ENCODE results near the gene STPG1.

The STPG1 gene

GRCh38 chr1:24414775-24415333, 1.3 kb upstream of the STPG1 start:
- Histone ChIP-seq H2AFZ (ENCODE audit: low read depth, low read length) (peak overlapping the region; percentile 57), H3K36me3 (ENCODE audit: insufficient read depth, low read length) (peaks cover 8% of the 10 kb centered on the region; the same call in 1 of the 2 replicates), H3K79me2 (ENCODE audit: insufficient read depth, low read length) (peaks cover 3% of the 10 kb centered on the region; the same call in 1 of the 2 replicates), H3K4me1 (ENCODE audit: insufficient read depth, low read length) (peaks cover 25% of the 10 kb centered on the region), H3K27ac (ENCODE audit: low read length) (no peak overlapping the region), H3K4me3 (ENCODE audit: low read depth in 1 of 2, low read length in 2 of 2) (peak overlapping the region in 1 of 2 experiments; percentile 91; a peak in 1 of 4 replicates), H3K27me3 (ENCODE audit: insufficient read depth, low read length, poor library complexity) (peaks cover 22% of the 10 kb centered on the region), H4K20me1 (ENCODE audit: insufficient read depth, low read length) (no peaks in the 10 kb centered on the region), H3K9me3 (ENCODE audit: insufficient read depth, low read length, severe bottlenecking) (no peaks in the 10 kb centered on the region), H3K4me2 (ENCODE audit: insufficient read depth, low read length) (peak overlapping the region; percentile 96), H3K9ac (ENCODE audit: low read depth, low read length) (no peak overlapping the region)
- DNase-seq (no peak), ATAC-seq (ENCODE audit: insufficient read depth, low read depth) (no peak)
- no peak for TF ChIP-seq CTCF (IDR thresholded peaks at IDR 0.05; ENCODE audit: borderline replicate concordance, extremely low read depth, low read length, poor library complexity, severe bottlenecking)
- TF ChIP-seq EZH2 (IDR thresholded peaks at IDR 0.05; ENCODE audit: borderline replicate concordance, low read depth, low read length, severe bottlenecking), result no peak

GRCh38 chr1:24412408-24412807, 1.2 kb downstream of the STPG1 start:
- H3K27ac ChIP-seq (ENCODE audit: low read length), result no peak overlapping the region
- DNase-seq (no peak), ATAC-seq (ENCODE audit: insufficient read depth, low read depth) (no peak)
- H2AFZ ChIP-seq (ENCODE audit: low read depth, low read length), result no peak overlapping the region
- no peak overlapping the region for H3K4me2 ChIP-seq (ENCODE audit: insufficient read depth, low read length)
- no peaks in the 10 kb centered on the region for H3K36me3 ChIP-seq (ENCODE audit: insufficient read depth, low read length)
- H4K20me1 ChIP-seq (ENCODE audit: insufficient read depth, low read length), result no peaks in the 10 kb centered on the region
- no peak overlapping the region for H3K4me3 ChIP-seq (ENCODE audit: low read depth in 1 of 2, low read length in 2 of 2)
- no peak overlapping the region for H3K9ac ChIP-seq (ENCODE audit: low read depth, low read length)
- peaks cover 21% of the 10 kb centered on the region for H3K4me1 ChIP-seq (ENCODE audit: insufficient read depth, low read length)
- peaks cover 22% of the 10 kb centered on the region for H3K27me3 ChIP-seq (ENCODE audit: insufficient read depth, low read length, poor library complexity)
- no peaks in the 10 kb centered on the region for H3K79me2 ChIP-seq (ENCODE audit: insufficient read depth, low read length)
- peaks cover 5% of the 10 kb centered on the region for H3K9me3 ChIP-seq (ENCODE audit: insufficient read depth, low read length, severe bottlenecking)
- TF ChIP-seq EZH2 (IDR thresholded peaks at IDR 0.05; ENCODE audit: borderline replicate concordance, low read depth, low read length, severe bottlenecking), result no peak

GRCh38 chr1:24411963-24412362, 1.6 kb downstream of the STPG1 start:
- DNase-seq (no peak), ATAC-seq (ENCODE audit: insufficient read depth, low read depth) (no peak)
- Histone ChIP-seq H3K36me3 (ENCODE audit: insufficient read depth, low read length) (no peaks in the 10 kb centered on the region), H3K27ac (ENCODE audit: low read length) (no peak overlapping the region), H3K4me1 (ENCODE audit: insufficient read depth, low read length) (peaks cover 17% of the 10 kb centered on the region), H3K9me3 (ENCODE audit: insufficient read depth, low read length, severe bottlenecking) (peaks cover 5% of the 10 kb centered on the region), H3K4me2 (ENCODE audit: insufficient read depth, low read length) (no peak overlapping the region), H3K79me2 (ENCODE audit: insufficient read depth, low read length) (no peaks in the 10 kb centered on the region), H3K4me3 (ENCODE audit: low read depth in 1 of 2, low read length in 2 of 2) (no peak overlapping the region), H2AFZ (ENCODE audit: low read depth, low read length) (no peak overlapping the region), H3K27me3 (ENCODE audit: insufficient read depth, low read length, poor library complexity) (peaks cover 23% of the 10 kb centered on the region), H4K20me1 (ENCODE audit: insufficient read depth, low read length) (no peaks in the 10 kb centered on the region), H3K9ac (ENCODE audit: low read depth, low read length) (no peak overlapping the region)
- TF ChIP-seq EZH2 (IDR thresholded peaks at IDR 0.05; ENCODE audit: borderline replicate concordance, low read depth, low read length, severe bottlenecking) (no peak), CTCF (IDR thresholded peaks at IDR 0.05; ENCODE audit: borderline replicate concordance, extremely low read depth, low read length, poor library complexity, severe bottlenecking) (no peak)

- Histone ChIP-seq H3K4me2 (ENCODE audit: insufficient read depth, low read length) (no peak overlapping the region), H3K27ac (ENCODE audit: low read length) (no peak overlapping the region), H3K9ac (ENCODE audit: low read depth, low read length) (no peak overlapping the region), H3K36me3 (ENCODE audit: insufficient read depth, low read length) (no peaks in the 10 kb centered on the region), H3K9me3 (ENCODE audit: insufficient read depth, low read length, severe bottlenecking) (peaks cover 5% of the 10 kb centered on the region), H3K27me3 (ENCODE audit: insufficient read depth, low read length, poor library complexity) (peaks cover 33% of the 10 kb centered on the region), H2AFZ (ENCODE audit: low read depth, low read length) (no peak overlapping the region), H3K4me1 (ENCODE audit: insufficient read depth, low read length) (peaks cover 4% of the 10 kb centered on the region; the same call in 1 of the 2 replicates), H3K4me3 (ENCODE audit: low read depth in 1 of 2, low read length in 2 of 2) (no peak overlapping the region), H3K79me2 (ENCODE audit: insufficient read depth, low read length) (no peaks in the 10 kb centered on the region), H4K20me1 (ENCODE audit: insufficient read depth, low read length) (no peaks in the 10 kb centered on the region)
- DNase-seq (no peak), ATAC-seq (ENCODE audit: insufficient read depth, low read depth) (no peak)
- TF ChIP-seq CTCF (IDR thresholded peaks at IDR 0.05; ENCODE audit: borderline replicate concordance, extremely low read depth, low read length, poor library complexity, severe bottlenecking) (no peak), EZH2 (IDR thresholded peaks at IDR 0.05; ENCODE audit: borderline replicate concordance, low read depth, low read length, severe bottlenecking) (no peak)
These were observed 2.8 kb downstream of the STPG1 start for GRCh38 chr1:24410750-24411149.
